GM18519 (cell line): ENCODE data around the gene GNAO1.
"Not testable (repeated sequence)": the region's sequence is repeated elsewhere in the genome, so short reads cannot be mapped to it uniquely, and the experiment has no call there.

ENCODE experiments used
- ATAC-seq: cut with Tn5 transposase; IDR thresholded peaks from one replicate; pipeline ENCODE4 v1.9.1; 2021; ENCODE audit warnings: mild to moderate bottlenecking, moderate library complexity; ENCODE audit not compliant: unreplicated experiment, low FRiP score

GNAO1 gene

GRCh38 chr16:56373003-56373402 lies 181.7 kb downstream of the GNAO1 start:
- no peak for ATAC-seq

GRCh38 chr16:56375792-56376191 lies 184.5 kb downstream of the GNAO1 start:
- ATAC-seq = not testable (repeated sequence)

DNA sequence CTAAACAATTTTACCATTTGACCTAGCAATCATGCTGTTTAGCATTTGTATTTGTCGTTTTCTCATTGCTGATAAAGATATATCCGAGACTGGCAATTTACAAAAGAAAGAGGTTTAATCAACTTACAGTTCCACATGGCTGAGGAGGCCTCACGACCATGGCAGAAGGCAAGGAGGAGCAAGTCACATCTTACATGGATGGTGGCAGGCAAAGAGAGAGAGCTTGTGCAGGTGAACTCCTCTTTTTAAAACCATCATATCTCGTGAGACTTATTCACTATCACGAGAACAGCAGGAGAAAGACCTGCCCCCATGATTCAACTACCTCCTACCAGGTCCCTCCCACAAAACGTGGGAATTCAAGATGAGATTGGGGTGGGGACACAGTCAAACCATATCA lies 187.8 kb downstream of the GNAO1 start:
- ATAC-seq = not testable (repeated sequence)

GRCh38 chr16:56380778-56381485 lies 189.6 kb downstream of the GNAO1 start:
- ATAC-seq = not testable (repeated sequence)

GRCh38 chr16:56382459-56382858 lies 191.2 kb downstream of the GNAO1 start:
- no peak for ATAC-seq

GRCh38 chr16:56382901-56383355 lies 191.6 kb downstream of the GNAO1 start:
- no peak for ATAC-seq

DNA sequence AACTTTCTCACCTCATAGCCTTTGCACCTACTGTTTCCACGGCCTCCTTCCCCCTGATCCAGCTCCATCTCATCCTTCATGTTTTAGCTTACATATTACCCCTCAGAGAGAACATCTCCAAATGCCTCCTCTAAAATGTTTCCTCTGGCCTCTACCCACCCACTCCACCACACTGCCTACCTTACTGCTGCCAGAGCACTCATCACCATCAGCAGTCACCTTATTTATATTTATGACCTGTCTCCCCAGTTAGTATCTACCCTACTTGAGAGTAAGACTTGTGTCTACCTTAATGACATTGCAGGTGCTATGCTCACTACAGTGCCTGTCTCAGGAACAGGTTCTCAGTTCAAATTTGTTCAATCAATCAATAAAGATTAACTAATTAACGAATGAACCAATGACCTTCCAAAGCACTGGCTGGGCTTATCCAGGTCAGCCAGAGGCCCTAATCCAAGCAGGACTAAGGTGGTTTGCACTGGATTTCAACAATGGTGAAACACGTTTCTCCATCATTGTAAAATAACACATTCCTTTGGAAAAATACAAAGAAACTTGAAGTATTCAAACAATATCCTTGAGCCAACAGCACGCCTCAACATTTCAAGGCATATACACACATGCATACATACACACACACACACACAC lies 192.9 kb downstream of the GNAO1 start:
- no peak for ATAC-seq

- no peak for ATAC-seq
These were observed 196.1 kb downstream of the GNAO1 start for GRCh38 chr16:56387396-56387795.

DNA sequence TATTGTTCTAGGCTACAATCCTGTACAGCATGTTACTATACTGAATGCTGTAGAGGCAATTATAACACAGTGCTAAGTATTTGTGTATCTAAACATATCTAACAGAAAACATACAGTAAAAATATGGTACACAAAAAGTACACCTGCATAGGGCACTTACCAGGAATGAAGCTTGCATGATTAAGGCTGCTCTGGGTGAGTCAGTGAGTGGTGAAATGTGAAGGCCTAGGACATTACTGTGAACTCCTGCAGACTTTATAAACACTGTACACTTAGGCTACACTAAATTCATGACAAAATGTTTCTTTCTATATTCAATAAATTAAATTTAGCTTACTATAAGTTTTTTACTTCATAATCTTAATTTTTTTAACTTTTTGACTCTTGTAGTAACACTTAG lies 196.9 kb downstream of the GNAO1 start:
- no peak for ATAC-seq

GRCh38 chr16:56389554-56389953 lies 198.3 kb downstream of the GNAO1 start:
- ATAC-seq = no peak

- not testable (repeated sequence) for ATAC-seq
These were observed 205.4 kb downstream of the GNAO1 start for GRCh38 chr16:56396724-56397123.

DNA sequence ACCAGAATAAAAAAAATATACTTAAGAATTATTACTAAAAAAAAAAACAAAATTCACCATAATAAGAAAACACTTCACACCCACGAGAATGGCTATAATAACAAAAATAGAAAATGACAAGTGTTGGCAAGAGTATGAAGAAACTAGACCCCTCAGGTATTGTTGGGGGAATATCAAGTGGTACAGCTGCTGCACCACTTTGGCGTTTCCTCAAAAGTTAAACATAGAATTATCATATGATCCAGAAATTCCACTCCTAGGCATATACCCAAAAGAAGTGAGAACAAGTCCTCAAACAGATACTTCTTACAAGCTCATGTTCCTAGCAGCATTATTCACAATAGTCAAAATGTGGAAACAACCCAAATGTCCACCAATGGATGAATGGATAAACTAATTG lies 207.8 kb downstream of the GNAO1 start:
- no peak for ATAC-seq

DNA sequence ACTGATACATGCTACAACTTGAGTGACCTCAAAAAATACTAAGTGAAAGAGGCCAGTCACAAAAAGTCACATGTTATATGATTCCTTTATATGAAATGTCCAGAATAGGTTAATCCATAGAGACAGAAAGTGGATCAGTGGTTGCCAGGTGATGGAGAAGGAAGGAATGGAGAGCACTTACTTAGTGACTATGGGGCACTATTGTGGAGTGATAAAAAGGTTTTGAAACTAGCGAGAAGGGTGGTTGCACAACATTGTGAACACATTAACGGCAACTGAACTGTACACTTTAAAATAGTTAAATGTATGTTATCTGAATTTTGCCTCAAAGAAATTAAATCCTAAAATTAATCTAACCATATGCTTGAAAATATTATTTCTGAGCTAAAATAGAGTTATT lies 208.2 kb downstream of the GNAO1 start:
- no peak for ATAC-seq

DNA sequence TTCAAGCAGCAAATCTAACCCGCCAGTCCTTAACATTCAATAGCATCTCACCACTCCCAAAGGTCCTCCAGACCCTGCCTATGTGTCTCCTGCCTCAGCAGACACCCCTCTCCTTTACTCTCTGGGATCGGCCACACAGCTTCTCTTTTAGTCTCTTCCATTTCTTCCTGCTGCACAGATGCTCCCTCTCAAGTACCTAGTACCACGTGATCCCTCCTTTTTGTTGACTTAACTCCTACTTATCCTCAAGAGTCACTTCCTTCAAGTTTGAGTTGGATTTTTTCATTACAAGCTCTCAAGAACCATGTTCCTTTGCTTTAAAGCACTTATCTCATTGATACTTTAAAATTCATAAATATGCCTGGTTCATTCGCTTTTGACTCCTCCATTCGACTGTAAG lies 209.2 kb downstream of the GNAO1 start:
- no peak for ATAC-seq

DNA sequence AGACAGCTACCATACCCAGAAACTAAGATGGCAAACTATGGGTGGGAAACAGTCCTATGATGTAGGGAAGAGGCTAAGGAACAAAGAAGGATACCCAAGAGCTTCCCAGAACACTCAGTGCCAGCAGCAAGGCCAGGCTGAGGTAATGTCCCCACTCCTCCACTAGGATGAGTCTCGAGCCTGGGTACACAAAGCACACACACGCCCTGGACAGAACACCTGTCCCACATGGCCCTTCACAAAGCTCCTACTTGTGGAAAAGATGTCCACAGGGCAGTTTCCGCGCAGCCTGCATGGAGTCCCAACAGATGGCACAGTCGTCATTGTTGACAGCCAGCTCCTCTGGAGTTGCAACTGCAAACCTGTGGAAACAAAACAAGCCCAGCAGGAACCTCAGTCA lies 210.2 kb downstream of the GNAO1 start:
- no peak for ATAC-seq

- ATAC-seq = no peak
These were observed 214.8 kb downstream of the GNAO1 start for GRCh38 chr16:56405977-56406672.
